Activated CD4-positive, alpha-beta T cell treated with anti-CD3 and anti-CD28 coated beads, Interleukin-2, amount 50 U/mL, for 48 hours (primary cell): ENCODE data around the gene CCDC24.

Experiments used
- DNase-seq, 2 experiments: peaks; one replicate each; pipeline ENCODE4 v3.0.0-alpha.2; 2020

Gene CCDC24

DNA sequence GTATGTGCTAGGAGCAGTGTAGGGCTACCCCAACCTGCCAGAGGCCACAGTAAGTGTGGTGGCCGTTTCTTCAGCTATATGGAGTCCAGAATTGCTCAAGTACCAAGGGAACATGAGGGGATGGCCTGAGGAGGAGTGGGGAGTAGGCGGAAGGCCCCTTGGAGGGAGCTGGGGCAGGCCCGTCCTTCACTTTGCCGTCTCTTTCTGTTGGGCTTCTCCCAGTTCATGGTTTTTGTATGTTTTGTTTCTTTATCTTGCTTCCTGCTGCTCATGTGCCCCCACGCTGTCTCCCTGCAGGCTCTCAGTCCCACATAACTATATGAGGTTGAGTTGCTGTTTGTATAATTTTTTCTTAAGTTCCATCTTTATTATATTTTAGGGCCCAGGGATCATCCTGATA lies 27.5 kb upstream of the CCDC24 start:
- DNase-seq = no peak

DNA sequence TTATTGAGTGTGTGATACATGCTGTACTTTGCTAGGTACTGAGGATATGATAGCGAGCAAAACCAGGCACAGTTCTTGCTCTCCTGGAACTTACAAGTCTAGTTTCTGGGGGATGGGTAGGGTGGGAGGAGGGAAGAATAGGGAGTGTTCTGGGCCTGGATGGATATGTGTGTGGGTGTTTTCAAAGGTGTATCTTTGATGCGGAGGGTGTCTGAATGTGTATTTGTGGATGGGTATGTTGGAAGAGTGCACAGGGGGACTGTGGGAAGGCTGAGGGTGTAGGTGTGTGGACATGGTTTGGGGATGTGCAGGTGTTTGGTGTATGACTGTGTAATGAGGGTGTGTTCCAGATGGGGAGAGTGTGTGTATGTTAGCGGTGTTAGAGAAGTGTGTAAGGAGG lies 26.1 kb upstream of the CCDC24 start:
- no peak for DNase-seq

DNA sequence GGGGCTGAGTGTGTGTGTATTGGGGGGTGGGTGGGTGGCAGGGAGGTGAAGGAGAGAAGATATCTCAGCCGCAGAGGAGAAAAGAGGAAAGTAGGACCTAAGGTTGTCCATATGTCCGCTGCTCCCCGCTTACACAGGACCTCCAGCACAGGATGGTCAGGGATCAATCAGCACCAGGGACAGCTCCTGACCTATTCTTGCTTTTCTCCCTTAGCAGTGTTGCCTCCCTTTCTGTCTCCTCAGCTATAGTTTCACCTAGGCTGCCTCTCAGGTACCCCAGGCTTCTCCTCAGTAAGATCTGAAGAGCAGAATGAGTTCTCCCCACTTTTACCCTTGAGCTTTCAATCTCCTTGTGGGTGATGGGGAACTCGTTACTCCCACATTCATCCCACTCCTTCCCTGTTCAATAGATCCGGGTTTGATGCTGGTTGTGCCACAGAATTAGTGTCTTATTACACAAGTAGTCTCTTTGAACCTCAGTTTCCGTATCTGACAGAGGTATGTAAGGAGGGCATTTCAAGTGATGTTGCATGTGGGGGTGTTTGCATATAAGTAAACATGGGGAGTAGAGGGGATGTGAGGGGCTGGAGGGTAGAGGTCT lies 23.0 kb upstream of the CCDC24 start:
- DNase-seq = peak in 1 of 2 experiments; percentile 32

DNA sequence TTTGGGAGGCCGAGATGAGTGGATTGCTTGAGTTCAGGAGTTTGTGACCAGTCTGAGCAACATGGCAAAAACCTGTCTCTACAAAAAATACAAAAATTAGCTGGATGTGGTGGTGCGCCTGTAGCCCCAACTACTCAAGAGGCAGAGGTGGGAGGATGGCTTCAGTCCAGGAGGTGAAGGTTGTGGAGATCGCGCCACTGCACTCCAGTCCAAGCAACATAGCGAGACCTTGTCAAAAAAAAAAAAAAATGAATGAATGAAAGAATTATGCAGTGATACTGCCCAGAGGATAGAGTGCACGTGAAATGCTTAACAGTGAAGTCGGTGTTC lies 22.0 kb upstream of the CCDC24 start:
- no peak for DNase-seq

DNA sequence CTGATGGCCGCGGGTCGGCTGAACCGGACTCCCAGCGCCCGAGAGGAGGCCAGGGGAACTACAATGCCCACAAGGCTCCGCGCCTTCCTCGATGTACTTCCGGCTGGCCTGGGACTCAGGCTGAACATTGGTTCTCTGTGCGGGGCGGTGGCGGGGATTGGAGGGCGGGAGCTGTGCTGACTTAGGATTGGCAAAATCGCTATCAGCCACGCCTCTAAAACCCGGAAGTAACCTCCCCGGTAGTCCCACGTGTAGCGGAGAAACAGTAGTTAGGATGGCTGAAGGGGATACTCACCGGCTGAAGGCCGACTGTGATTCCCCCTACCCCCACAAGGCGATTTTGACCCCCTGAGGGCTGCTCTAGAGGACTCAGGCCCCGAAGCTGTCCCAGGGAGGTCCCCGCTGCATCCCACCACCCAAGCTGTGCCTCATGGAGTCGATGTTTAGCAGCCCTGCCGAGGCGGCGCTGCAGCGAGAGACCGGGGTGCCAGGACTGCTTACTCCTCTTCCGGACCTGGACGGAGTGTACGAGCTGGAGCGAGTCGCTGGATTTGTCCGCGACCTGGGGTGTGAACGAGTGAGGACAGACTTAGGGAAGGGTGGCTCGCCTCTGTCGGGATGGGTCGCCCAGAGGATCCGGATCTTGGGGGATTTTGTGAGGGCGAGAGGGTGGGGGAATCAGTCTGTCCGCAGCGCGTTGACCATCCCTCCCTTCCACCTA lies 21.5 kb upstream of the CCDC24 start, which contains the start of gene DPH2:
Gene DPH2, plus strand, starts transcription at position 265 of the 721 bp plus-strand sequence. Its CDS starts 166 bp downstream, at position 431.
- peak; percentile 97 to 98 for DNase-seq

DNA sequence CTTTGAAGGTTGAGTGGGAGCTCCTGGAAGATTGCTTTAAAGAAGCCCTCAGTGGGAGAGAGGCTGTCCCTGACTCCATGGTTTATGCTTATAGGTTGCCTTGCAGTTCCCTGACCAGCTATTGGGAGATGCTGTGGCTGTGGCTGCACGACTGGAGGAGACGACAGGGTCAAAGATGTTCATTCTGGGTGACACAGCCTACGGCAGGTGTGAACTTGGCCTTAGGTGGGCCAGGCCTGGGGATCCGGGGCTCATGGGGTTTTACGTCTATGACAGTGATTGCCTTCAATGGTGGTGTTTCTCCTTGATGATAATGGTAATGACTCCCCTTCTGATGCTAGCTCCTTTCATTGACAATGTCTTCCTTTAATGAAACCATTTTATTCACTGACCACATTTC lies 20.9 kb upstream of the CCDC24 start:
- no peak for DNase-seq

DNA sequence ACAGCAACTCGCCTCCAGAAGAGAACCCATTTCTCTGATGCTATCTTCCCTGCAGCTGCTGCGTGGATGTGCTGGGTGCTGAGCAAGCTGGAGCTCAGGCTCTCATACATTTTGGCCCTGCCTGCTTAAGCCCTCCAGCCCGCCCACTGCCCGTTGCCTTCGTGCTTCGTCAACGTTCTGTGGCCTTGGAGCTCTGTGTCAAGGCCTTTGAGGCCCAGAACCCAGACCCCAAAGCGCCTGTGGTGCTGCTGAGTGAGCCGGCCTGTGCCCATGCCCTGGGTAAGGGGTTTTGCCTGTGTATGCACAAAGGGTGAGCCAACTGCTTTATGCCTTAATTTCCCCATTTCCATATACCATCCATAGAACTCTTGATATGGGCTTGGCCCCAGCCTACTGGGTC lies 20.5 kb upstream of the CCDC24 start:
- no peak for DNase-seq

DNA sequence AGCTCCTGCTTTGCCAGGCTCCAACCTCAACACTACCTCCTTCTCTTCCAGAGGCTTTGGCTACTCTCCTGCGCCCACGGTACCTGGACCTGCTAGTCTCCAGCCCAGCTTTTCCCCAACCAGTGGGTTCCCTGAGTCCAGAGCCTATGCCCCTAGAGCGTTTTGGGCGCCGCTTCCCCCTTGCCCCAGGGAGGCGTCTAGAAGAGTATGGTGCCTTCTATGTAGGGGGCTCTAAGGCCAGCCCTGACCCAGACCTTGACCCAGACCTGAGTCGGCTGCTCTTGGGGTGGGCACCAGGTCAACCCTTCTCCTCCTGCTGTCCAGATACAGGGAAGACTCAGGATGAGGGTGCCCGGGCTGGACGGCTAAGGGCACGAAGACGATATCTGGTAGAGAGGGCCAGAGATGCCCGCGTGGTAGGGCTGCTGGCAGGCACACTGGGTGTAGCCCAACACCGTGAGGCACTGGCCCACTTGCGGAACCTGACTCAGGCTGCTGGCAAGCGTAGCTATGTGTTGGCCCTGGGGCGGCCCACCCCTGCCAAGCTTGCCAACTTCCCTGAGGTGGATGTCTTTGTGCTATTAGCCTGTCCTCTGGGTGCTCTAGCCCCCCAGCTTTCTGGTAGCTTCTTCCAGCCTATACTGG lies 19.9 kb upstream of the CCDC24 start:
- no peak for DNase-seq

DNA sequence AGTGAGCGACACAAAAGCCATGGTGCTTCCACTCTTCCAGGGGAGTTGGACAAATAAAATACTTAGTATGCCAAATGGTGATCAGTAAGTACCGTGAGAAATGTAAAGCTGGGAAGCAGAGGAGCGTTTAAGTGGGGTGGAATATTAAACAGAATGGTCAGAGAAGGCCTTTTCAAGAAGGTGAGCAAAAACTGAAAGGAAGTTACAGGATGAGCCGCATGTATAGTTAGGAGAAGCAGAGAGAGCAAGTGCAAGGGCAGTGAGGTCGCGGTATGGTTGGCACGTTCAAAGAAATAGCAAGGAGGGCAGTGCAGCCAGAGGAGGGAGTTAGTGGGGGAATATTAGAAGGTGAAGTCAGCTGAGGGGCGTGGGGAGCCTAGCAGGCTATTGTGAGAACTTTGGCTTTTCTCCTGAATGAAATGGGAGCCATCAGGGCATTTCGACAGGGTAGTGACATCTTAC lies 17.4 kb upstream of the CCDC24 start:
- DNase-seq = no peak

DNA sequence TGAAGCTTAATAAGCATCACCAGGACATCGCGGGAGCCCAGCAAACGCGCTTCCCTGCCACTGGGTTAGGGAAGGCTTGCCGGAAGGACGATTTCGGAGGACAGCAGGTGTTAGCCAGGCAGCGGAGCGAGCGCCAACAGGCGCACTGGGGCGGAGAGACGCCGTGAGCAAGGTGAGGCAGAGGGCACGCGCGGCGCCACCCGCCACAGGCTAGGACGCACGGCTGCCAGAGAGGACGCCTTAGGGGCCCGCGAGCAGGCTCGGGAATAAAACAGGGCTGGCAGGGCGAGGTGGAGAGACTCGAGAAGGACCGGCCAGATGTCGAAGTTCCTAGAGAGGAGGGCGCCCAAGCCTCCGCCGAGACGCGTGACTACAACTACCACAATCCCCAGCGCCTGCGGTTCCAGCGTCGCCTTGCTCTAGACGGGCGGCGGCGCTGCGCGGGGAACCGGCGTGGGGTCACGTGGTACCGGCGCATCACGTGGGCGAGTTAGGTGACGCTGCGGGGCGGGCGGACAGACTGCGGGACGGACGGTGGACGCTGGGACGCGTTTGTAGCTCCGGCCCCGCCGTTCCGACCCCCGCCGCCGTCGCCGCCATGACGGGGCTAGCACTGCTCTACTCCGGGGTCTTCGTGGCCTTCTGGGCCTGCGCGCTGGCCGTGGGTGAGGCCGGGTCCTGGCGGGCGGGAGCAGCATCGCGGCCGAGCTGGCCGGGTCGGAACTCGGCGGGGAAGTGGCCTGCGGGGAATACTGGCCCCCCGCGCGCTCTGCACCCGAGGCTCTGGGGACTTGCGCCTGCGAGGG lies 16.8 kb upstream of the CCDC24 start, which contains the start of gene ATP6V0B:
Gene ATP6V0B, plus strand, starts transcription at position 518 of the 806 bp plus-strand sequence. Its CDS starts 81 bp downstream, at position 599.
- DNase-seq = peak; percentile 97 to 98

DNA sequence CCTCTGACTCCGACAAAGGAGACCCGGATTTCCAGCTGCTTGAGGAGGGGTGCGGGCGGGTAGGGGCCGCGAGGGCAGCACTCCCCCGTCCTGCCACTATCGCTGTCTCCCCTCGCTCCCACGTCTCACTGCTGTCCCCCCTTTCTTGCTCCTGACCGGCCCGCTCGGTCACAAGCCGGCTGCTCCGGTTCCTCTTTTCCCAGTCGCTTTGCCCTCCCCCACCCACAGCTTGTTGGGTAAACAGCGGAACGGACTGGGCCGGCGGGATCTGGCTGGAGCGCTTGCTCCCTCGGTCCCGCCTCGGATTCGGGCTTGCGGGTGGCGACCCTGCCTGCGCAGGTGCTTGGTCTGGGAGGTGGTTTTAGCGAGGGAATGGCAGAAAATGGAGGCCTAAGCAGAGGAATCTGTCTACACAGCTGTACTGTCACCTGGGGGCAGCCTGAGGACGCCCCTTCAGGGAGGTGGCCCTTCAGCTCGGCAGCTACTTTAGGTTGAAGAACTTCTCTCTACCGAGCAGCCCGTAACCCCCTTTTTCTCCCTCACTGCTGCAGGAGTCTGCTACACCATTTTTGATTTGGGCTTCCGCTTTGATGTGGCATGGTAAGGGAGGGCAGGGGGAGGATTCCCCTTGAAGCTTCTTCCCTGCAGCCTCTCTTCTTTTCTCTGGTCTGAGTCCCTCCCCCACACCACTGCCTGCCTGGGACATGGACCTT lies 16.0 kb upstream of the CCDC24 start:
- DNase-seq = peak; percentile 20 to 25

DNA sequence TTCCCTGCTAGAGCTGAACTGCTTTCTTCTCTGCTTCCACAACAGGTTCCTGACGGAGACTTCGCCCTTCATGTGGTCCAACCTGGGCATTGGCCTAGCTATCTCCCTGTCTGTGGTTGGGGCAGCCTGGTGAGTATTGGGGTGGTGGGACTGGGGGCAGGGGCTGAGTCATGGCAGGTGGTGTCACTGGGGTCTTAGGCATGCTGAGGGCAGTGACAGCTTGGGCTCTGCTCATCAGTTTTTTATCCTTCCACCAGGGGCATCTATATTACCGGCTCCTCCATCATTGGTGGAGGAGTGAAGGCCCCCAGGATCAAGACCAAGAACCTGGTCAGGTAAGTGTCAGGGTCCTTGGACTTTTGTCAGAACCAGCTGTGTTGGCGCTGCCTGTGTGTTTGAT lies 15.4 kb upstream of the CCDC24 start:
- DNase-seq = no peak

DNA sequence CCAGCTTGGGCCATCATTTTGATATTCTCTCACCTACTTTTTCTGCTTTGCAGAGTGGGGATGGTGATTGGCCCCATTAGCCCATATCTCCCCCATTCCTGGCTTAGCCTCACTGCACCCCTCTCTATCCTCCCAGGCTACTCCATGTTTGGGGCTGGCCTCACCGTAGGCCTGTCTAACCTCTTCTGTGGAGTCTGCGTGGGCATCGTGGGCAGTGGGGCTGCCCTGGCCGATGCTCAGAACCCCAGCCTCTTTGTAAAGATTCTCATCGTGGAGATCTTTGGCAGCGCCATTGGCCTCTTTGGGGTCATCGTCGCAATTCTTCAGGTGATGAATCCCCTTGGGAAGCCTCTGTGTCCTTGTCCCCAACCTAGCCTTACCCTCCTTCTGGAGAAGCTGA lies 14.5 kb upstream of the CCDC24 start:
- DNase-seq = no peak

DNA sequence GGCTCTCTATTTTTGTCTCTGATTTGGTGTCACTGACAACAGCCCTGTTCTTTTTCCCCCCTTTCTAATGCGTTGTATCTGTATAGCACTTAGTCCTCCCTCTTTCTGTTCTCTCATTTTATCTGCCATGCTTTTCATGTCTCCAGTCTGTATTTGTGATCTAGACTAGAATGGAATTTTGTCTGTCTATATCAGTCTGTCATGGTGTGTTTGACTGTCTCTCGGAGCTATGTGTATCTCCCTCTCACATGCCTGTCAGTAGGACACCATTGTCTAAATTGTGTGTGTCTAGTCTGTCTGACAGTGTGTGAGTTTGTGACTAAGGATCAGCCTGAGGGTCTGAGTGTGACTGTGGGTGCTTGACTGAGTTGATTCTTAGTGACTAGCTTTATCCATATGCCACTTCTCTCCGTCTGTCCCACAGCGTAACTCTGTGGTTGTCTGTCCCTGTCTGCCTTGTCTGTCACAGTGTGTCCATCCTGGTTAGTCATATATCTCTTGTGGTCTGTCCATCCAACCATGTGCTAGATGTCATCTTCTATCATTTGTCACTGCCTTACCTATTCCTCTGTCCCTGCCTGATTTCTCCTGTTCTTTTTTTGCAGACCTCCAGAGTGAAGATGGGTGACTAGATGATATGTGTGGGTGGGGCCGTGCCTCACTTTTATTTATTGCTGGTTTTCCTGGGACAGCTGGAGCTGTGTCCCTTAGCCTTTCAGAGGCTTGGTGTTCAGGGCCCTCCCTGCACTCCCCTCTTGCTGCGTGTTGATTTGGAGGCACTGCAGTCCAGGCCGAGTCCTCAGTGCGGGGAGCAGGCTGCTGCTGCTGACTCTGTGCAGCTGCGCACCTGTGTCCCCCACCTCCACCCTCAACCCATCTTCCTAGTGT lies 13.8 kb upstream of the CCDC24 start:
- DNase-seq = no peak

DNA sequence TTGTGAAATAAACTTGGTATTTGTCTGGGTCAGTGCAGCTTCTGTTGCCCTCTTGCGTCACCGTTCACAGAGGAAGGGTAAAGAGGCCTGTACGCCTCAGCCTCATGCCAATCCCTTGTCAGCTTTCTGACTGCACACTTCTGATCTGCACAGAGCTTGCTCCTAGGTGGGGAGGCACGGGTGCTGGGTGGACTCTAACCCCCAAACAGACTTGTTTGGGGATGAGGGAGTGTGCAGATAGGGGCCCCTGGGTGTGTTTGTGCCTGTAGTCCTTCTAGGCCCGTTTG lies 13.2 kb upstream of the CCDC24 start:
- DNase-seq = no peak

DNA sequence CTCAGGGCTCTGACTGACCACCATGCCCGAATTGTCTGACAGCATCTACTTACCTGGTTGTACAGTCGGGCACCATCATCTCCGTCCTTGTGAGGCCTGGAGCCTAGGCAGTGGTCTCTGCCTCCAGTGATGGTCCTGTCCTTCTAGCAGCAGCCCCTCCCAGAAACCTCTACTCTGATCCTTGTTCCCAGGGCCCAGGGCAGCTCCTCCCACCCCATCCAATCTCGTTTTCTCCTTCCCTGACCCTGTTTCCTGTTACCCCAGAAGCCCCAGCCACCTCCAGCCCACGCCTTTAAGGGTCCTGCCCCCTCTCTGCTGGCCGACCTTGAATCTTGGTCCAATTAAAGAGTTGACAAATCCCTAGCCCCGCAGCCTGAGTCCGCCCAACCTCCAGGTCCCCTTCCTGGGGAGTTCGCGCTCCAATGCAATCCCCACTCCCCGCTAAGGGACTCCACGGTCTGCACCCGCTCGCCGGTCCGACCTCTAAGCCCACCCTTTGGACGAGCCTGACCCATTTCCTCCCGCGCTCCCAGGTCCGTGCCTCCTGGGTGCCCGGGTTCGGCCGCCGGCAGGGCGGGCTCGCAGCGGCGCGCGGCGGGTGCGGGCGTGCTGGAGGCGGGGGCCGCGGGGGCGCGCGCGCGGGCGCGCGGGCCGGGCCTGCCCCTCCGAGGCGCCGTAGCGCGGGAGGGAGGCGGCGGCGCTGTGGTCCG lies 12.7 kb upstream of the CCDC24 start, which contains the start of gene B4GALT2:
Gene B4GALT2, plus strand, starts transcription at position 660 of the 710 bp plus-strand sequence. CDS start 1,951 bp downstream, outside the sequence.
- DNase-seq = peak; percentile 54 to 55

DNA sequence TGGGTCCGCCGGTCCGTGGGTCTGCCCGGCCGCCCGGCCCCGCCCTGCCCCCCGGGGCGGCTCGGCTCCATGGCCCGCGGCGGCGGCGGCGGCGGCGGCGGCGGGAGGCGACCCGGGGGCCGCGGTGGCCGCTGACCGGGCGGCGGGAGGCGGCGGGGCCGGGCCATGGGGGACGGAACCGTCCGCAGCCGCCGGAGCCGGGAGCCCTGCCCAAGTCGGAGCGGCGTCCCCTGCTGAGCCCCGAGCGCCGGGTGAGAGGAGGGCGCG lies 12.2 kb upstream of the CCDC24 start:
- no peak for DNase-seq

DNA sequence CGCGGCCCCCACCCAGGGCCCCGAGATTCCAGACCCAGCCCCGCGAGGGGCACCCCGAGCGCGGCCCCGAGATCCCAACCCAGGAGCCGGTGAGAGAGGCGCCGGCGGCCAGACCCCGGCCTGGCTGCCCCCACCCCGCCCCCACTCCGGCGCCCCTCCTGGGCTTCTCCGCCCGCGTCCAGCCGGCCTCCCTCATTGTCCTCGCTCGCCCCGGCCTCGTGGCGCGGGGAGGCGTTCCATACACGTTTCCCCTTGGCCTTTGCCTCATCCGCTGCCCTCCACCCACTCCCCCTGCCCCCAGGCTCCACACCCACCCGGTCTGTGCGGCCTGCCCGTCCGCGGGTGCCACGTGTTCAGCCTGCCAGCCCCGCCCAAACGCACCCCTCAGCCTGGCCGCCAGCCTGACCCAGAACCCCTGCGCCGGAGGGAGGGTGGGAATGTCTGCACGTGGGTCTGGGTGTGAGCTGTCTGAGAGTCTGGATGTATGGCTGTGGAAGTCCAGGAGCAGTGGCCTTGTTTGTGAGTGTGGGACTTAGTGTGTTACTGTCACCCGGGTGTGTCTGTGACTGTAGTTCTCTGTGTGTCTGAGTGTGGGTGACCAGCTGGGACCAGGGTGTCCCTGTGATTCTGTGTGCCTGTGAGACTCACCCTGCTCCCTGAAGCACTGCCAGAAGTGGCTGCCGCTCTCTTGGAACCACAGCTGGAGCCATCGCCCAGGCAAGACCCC lies 11.7 kb upstream of the CCDC24 start:
- peak; percentile 47 to 54 for DNase-seq

DNA sequence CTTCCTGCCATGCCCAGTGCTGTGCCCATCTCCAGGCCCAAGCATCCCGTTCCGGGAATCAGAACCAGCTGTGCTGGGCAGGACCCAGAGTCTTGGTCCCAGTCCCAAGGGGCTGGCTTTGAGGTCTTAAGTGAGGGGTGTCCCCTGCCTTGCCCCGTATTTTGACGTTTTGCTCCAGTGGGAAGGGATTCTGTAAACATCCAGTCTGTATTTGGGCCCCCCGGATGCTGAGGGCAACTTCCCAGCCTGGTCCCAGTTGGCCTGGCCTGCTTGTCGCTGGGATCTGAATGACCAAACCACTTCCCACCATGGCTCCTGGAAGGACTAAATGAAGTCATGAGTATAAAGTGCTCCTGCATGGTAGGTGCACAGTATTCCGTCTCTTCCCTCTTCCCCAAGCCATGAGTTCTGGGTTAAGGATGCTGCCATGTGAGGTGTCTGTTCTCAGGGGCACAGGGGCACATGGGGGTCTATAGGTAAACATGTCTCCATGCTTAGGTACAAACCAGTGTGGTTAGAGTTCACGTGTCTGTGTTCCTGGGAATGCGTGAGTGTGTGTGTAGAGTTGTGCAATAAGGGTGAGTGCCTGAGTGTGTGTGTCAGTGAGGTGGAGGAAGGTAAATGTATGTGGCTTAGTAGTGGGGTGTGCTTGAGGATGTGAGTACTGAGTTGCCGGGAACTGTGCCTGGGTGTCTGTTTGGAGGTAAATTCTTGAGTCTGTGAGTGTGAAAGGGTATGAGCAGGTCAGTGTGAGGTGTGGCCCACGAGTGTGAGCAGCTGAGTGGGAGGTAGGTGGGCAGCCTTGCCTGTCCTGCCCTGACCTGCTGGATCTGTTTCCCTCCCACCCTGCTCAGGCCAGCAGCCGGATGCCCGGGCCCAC lies 10.9 kb upstream of the CCDC24 start:
- DNase-seq = no peak

DNA sequence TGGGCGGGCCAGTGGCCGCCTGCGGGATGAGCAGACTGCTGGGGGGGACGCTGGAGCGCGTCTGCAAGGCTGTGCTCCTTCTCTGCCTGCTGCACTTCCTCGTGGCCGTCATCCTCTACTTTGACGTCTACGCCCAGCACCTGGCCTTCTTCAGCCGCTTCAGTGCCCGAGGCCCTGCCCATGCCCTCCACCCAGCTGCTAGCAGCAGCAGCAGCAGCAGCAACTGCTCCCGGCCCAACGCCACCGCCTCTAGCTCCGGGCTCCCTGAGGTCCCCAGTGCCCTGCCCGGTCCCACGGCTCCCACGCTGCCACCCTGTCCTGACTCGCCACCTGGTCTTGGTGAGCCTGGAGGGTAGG lies 10.3 kb upstream of the CCDC24 start:
- no peak for DNase-seq
